22Rv1 (cell line): ENCODE data around the gene DPM2.

ENCODE experiments used
- H3K27ac ChIP-seq: fragments of 450-650 bp; 2 replicates; pipeline ENCODE4 v1.5.1; 2017
- CTCF ChIP-seq: fragments of 450-650 bp; IDR thresholded peaks from 2 replicates; pipeline ENCODE4 v1.5.1; 2017; ENCODE audit warnings: mild to moderate bottlenecking
- ZFX ChIP-seq: fragments of 450-650 bp; IDR thresholded peaks from 2 replicates; pipeline ENCODE4 v1.6.1; 2017; ENCODE audit warnings: antibody characterized with exemption, borderline replicate concordance

The DPM2 gene

GRCh38 chr9:127976498-127976897 is 38.8 kb upstream of the DPM2 start:
- H3K27ac ChIP-seq: no peak overlapping the region
- TF ChIP-seq ZFX: no peak
- no peak for TF ChIP-seq CTCF

- TF ChIP-seq ZFX: no peak
- TF ChIP-seq CTCF: no peak
- no peak overlapping the region for H3K27ac ChIP-seq
Measured at GRCh38 chr9:127975376-127976315, 38.0 kb upstream of the DPM2 start.

GRCh38 chr9:127974769-127975261 is 37.2 kb upstream of the DPM2 start:
- H3K27ac ChIP-seq: no peak overlapping the region
- TF ChIP-seq CTCF: no peak
- no peak for TF ChIP-seq ZFX

- H3K27ac ChIP-seq: no peak overlapping the region
- TF ChIP-seq ZFX (no peak), CTCF (no peak)
Measured at GRCh38 chr9:127974001-127974768, 36.5 kb upstream of the DPM2 start.

GRCh38 chr9:127973169-127974000 is 35.7 kb upstream of the DPM2 start:
- no peak overlapping the region for H3K27ac ChIP-seq
- no peak for TF ChIP-seq ZFX
- no peak for TF ChIP-seq CTCF

GRCh38 chr9:127972236-127972871 is 34.7 kb upstream of the DPM2 start:
- no peak overlapping the region for H3K27ac ChIP-seq
- TF ChIP-seq ZFX: no peak
- TF ChIP-seq CTCF: no peak
